B cell (primary cell): Measurements from ENCODE around the gene FHIT. TPM values are rescaled to one million over a fixed set of nuclear protein-coding genes. Genes with fewer than 3 reads are reported as not detected.

Experiments
- ATAC-seq: fragments of 200-7000 bp; cut with Tn5 transposase; one replicate; pipeline ENCODE4 v1.10.0; 2021; ENCODE audit warnings: low read depth, mild to moderate bottlenecking, moderate number of reproducible peaks, moderate library complexity
- CTCF ChIA-PET: fragments of 350-600 bp; sonication (Branson Sonifier 250); formaldehyde crosslinking; loops from one replicate; lab custom pipeline; 2021; ENCODE audit warnings: antibody characterized with exemption, inconsistent platforms; lab: Charles Lee
- POLR2A ChIA-PET: fragments of 350-600 bp; sonication (Branson Sonifier 250); formaldehyde crosslinking; loops from one replicate; lab custom pipeline; 2021; ENCODE audit warnings: antibody characterized with exemption; lab: Charles Lee
- DNase-seq: peaks from one replicate; pipeline ENCODE4 v3.0.0; 2013
- H2AFZ ChIP-seq: 2 replicates; pipeline ENCODE4 v1.6.1; 2012; ENCODE audit warnings: mild to moderate bottlenecking, low read depth, low read length; ENCODE audit not compliant: insufficient read depth, poor library complexity, severe bottlenecking
- H3K27ac ChIP-seq, 2 donors: 1 replicate in 1 of 2; 2 replicates in 1 of 2; pipeline ENCODE4 v1.5.1; 2012 to 2013; ENCODE audit warnings: low read length in 2 of 2, mild to moderate bottlenecking in 2 of 2, moderate library complexity in 1 of 2
- H3K27me3 ChIP-seq, 4 experiments: fragments of 200-600 bp in 1 of 4; sonication (generic) in 1 of 4; replicated peaks in 1 of 4; 1 replicate in 2 of 4; 2 replicates in 2 of 4; pipeline versions ENCODE4 v1.6.1 to v1.7.0; 2013 to 2016; ENCODE audit warnings: low read length in 3 of 4, mild to moderate bottlenecking in 2 of 4, mixed read lengths in 1 of 4, moderate library complexity in 1 of 4; ENCODE audit not compliant: insufficient read depth in 4 of 4, control insufficient read depth in 3 of 4; ENCODE audit errors: control extremely low read depth in 1 of 4
- H3K36me3 ChIP-seq, 2 experiments: replicated peaks in 1 of 2; 1 replicate in 1 of 2; 2 replicates in 1 of 2; pipeline versions ENCODE4 v1.6.1 to v1.7.1; 2013; ENCODE audit warnings: low read length in 1 of 2; ENCODE audit not compliant: insufficient read depth in 2 of 2, control insufficient read depth in 1 of 2; ENCODE audit errors: control extremely low read depth in 1 of 2, extremely low read depth in 1 of 2
- H3K4me1 ChIP-seq, 2 donors: fragments of 200-600 bp in 1 of 2; sonication (generic) in 1 of 2; 1 replicate in 1 of 2; 2 replicates in 1 of 2; pipeline versions ENCODE4 v1.5.1 to v1.6.1; 2013 to 2017; ENCODE audit warnings: low read length in 2 of 2; ENCODE audit not compliant: control insufficient read depth in 2 of 2, insufficient read depth in 2 of 2
- H3K4me2 ChIP-seq: replicated peaks from 2 replicates; pipeline ENCODE3; 2012; ENCODE audit warnings: mild to moderate bottlenecking, low read depth, low read length; ENCODE audit not compliant: poor library complexity, severe bottlenecking
- H3K4me3 ChIP-seq, 5 experiments: fragments of 200-600 bp in 1 of 5; sonication (generic) in 1 of 5; 1 replicate in 3 of 5; 2 replicates in 2 of 5; pipeline versions ENCODE4 v1.5.1 to v1.7.0; 2011 to 2016; ENCODE audit warnings: low read length in 4 of 5, mild to moderate bottlenecking in 4 of 5, low read depth in 2 of 5, control low read depth in 1 of 5, moderate library complexity in 1 of 5; ENCODE audit not compliant: insufficient read depth in 1 of 5; ENCODE audit errors: control extremely low read depth in 1 of 5, extremely low read depth in 1 of 5
- H3K79me2 ChIP-seq: fragments of 200-600 bp; sonication (generic); one replicate; pipeline ENCODE4 v1.6.0; 2016; ENCODE audit warnings: low read length; ENCODE audit not compliant: control insufficient read depth, insufficient read depth
- H3K9ac ChIP-seq: fragments of 200-600 bp; sonication (generic); 2 replicates; pipeline ENCODE4 v1.6.1; 2017; ENCODE audit warnings: mild to moderate bottlenecking, low read length, moderate library complexity
- H3K9me3 ChIP-seq, 3 donors: one replicate each; pipeline versions ENCODE4 v1.6.1 to v1.7.1; 2013; ENCODE audit warnings: low read length in 2 of 3; ENCODE audit not compliant: control insufficient read depth in 2 of 3, insufficient read depth in 1 of 3; ENCODE audit errors: control extremely low read depth in 1 of 3
- H4K20me1 ChIP-seq: 2 replicates; pipeline ENCODE4 v1.6.0; 2012; ENCODE audit warnings: mild to moderate bottlenecking, low read length; ENCODE audit not compliant: insufficient read depth, control insufficient read depth, poor library complexity, severe bottlenecking
- H3K27ac Mint-ChIP-seq: one replicate; pipeline ENCODE4 v1.8.0; 2021; ENCODE audit warnings: mixed read lengths
- H3K27me3 Mint-ChIP-seq: one replicate; pipeline ENCODE4 v1.8.0; 2021; ENCODE audit warnings: mixed read lengths
- H3K4me1 Mint-ChIP-seq: one replicate; pipeline ENCODE4 v1.8.0; 2021; ENCODE audit warnings: mixed read lengths
- H3K4me3 Mint-ChIP-seq: one replicate; pipeline ENCODE4 v1.8.0; 2021; ENCODE audit warnings: mixed read lengths
- H3K9me3 Mint-ChIP-seq: one replicate; pipeline ENCODE4 v1.8.0; 2022; ENCODE audit warnings: mixed read lengths; ENCODE audit not compliant: insufficient read depth
- EZH2 ChIP-seq: IDR thresholded peaks from 2 replicates; pipeline ENCODE4 v1.6.1; 2012; ENCODE audit warnings: borderline replicate concordance, low read depth, mild to moderate bottlenecking, moderate library complexity, low read length; ENCODE audit not compliant: insufficient read depth, poor library complexity, severe bottlenecking
- WGBS: methylation state at CpG from one replicate; pipeline ENCODE4 v1.1.5; 2013; ENCODE audit warnings: missing lambda C conversion rate; ENCODE audit not compliant: insufficient coverage; 5-methylcytosine and 5-hydroxymethylcytosine counted together
- intact Hi-C: fragments of 100-400 bp; cut with micrococcal nuclease; formaldehyde crosslinking; loops from one replicate; pipeline ENCODE4 v1.10.0; 2022
- polyA plus RNA-seq: library from polyadenylated mRNA; depleted of rRNA; stranded (reverse); fragments of >200 nt; gene quantifications from 2 replicates; pipeline ENCODE4 v1.2.3, GENCODE V29; 2012
- total RNA-seq, 2 donors: library from RNA; stranded (reverse); fragments of 120-200 nt in 1 of 2; gene quantifications; 1 replicate in 1 of 2; 2 replicates in 1 of 2; pipeline versions ENCODE4 v1.2.3 to v1.2.4, GENCODE V29; 2013 to 2022
- TF ChIP-seq, protein P1 (sequence below): fragments of 200-600 bp; IDR thresholded peaks from one replicate; pipeline ENCODE4 v1.8.0; 2022; ENCODE audit warnings: antibody characterized with exemption, mild to moderate bottlenecking

The FHIT gene
- total and polyA plus RNA-seq, 2 donors (not counting 1 experiment from before 2014, with no cell fraction given) = 1.7 to 7.8 TPM

DNA sequence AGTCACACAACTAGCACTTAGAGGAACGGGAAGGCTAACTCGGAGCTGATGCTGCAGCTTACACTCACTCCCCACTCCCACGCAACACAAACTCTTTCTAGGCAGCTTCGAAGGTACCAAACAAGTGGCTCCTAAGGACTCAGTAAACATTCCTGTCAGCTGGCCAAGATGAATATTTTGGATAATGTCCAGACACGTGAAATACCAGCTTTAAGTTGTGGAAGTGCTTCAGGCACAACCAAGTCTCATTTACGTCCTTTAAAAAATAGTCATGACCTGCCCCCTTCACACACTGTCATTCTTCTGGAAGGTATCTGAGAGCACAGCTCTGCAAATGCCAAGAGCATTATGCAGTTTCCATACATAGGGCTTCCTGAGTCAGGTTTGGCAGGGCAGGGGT lies 1195.5 kb downstream of the FHIT start:
- POLR2A ChIA-PET = no interaction called here
- no peaks in the 10 kb centered on the region for H3K4me1 ChIP-seq
- no peaks in the 10 kb centered on the region for H4K20me1 ChIP-seq
- Mint-ChIP-seq H3K27me3 (peaks cover 4% of the 10 kb centered on the region), H3K9me3 (peaks cover 8% of the 10 kb centered on the region), H3K4me1 (no peaks in the 10 kb centered on the region), H3K4me3 (no peak overlapping the region), H3K27ac (no peak overlapping the region)
- no peak overlapping the region for H3K4me3 ChIP-seq
- no peaks in the 10 kb centered on the region for H3K79me2 ChIP-seq
- no peaks in the 10 kb centered on the region for H3K36me3 ChIP-seq
- CTCF ChIA-PET = no interaction called here
- TF ChIP-seq EZH2 = no peak
- TF ChIP-seq, protein P1, sequence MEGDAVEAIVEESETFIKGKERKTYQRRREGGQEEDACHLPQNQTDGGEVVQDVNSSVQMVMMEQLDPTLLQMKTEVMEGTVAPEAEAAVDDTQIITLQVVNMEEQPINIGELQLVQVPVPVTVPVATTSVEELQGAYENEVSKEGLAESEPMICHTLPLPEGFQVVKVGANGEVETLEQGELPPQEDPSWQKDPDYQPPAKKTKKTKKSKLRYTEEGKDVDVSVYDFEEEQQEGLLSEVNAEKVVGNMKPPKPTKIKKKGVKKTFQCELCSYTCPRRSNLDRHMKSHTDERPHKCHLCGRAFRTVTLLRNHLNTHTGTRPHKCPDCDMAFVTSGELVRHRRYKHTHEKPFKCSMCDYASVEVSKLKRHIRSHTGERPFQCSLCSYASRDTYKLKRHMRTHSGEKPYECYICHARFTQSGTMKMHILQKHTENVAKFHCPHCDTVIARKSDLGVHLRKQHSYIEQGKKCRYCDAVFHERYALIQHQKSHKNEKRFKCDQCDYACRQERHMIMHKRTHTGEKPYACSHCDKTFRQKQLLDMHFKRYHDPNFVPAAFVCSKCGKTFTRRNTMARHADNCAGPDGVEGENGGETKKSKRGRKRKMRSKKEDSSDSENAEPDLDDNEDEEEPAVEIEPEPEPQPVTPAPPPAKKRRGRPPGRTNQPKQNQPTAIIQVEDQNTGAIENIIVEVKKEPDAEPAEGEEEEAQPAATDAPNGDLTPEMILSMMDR = no peak
- no peak overlapping the region for H3K27ac ChIP-seq
- DNase-seq = no peak
- H3K9me3 ChIP-seq = peaks cover 0 to 3% (median 0%) of the 10 kb centered on the region in 3 donors
- WGBS = 95% methylated on average over 6 of the region's 6 CpGs
- no peak overlapping the region for H3K4me2 ChIP-seq
- H2AFZ ChIP-seq = no peak overlapping the region
- intact Hi-C loops = no loop called here
- ATAC-seq = no peak
- H3K27me3 ChIP-seq = no peaks in the 10 kb centered on the region
- no peak overlapping the region for H3K9ac ChIP-seq

DNA sequence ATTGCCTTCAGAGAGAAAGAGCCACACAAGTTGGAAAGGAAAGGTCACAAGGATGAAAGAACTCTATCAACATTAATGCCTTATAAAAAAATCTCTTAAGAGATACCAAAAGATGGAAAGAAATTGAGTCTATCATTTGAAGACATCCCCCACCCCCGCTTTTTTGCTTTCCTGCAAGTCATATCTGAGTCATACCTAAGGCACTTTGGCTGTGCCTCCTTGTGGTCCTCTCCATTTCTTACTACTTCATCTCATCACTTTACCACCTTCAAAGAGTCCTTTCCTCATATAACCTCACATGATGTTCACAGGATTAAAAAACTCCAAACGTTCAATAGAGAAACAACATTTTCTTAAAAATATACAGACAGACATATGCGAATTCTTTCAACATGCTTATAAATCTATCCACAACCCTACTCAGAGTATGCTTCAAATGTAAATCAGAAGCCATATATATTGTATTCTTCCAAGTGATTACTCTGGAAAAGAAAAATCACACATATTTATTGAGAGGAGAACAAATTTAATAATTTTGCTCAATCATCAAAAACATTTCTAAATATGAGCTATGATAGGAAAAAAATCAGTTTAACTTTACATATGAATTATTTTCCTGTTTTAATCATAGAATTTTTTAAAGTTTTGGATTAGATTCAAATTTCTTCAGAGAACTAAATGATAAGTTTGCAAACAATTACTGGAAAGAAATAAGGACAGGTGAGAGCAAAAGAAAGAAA lies 1197.6 kb downstream of the FHIT start:
- TF ChIP-seq EZH2 = no peak
- TF ChIP-seq, protein P1 = no peak
- peaks cover 0 to 3% (median 0%) of the 10 kb centered on the region in 3 donors for H3K9me3 ChIP-seq
- H3K4me1 ChIP-seq = no peaks in the 10 kb centered on the region
- H3K36me3 ChIP-seq = no peaks in the 10 kb centered on the region
- no peak overlapping the region for H3K9ac ChIP-seq
- POLR2A ChIA-PET = no interaction called here
- Mint-ChIP-seq H3K4me1 (no peaks in the 10 kb centered on the region), H3K9me3 (peaks cover 8% of the 10 kb centered on the region), H3K4me3 (no peak overlapping the region), H3K27ac (no peak overlapping the region), H3K27me3 (peaks cover 3% of the 10 kb centered on the region)
- H2AFZ ChIP-seq = no peak overlapping the region
- no peak overlapping the region for H3K27ac ChIP-seq
- 94% methylated on average over 2 of the region's 3 CpGs for WGBS
- no peak for DNase-seq
- H3K4me2 ChIP-seq = no peak overlapping the region
- ATAC-seq = no peak
- H3K4me3 ChIP-seq = no peak overlapping the region
- no peaks in the 10 kb centered on the region for H3K79me2 ChIP-seq
- no peaks in the 10 kb centered on the region for H4K20me1 ChIP-seq
- CTCF ChIA-PET = no interaction called here
- intact Hi-C loops = no loop called here
- H3K27me3 ChIP-seq = no peaks in the 10 kb centered on the region
